HG03175 (cell line): Measurements from ENCODE around the gene SCAMP4.

ENCODE experiments used
- ATAC-seq: cut with Tn5 transposase; IDR thresholded peaks from one replicate; pipeline ENCODE4 v1.9.1; 2021; ENCODE audit warnings: mild to moderate bottlenecking, moderate library complexity; ENCODE audit not compliant: unreplicated experiment

Gene SCAMP4

GRCh38 chr19:1955171-1956121, 50.2 kb downstream of the SCAMP4 start:
- ATAC-seq = no peak

- no peak for ATAC-seq
Observed at GRCh38 chr19:1956122-1956494, 50.9 kb downstream of the SCAMP4 start.

GRCh38 chr19:1956868-1957492, 51.8 kb downstream of the SCAMP4 start:
- ATAC-seq = no peak

- no peak for ATAC-seq
Observed at GRCh38 chr19:1957562-1958248, 52.5 kb downstream of the SCAMP4 start.

- ATAC-seq = no peak
Observed at GRCh38 chr19:1959928-1960589, 54.9 kb downstream of the SCAMP4 start.

GRCh38 chr19:1961000-1961883, 56.0 kb downstream of the SCAMP4 start:
- ATAC-seq = no peak

- ATAC-seq = no peak
Observed at GRCh38 chr19:1962674-1963073, 57.5 kb downstream of the SCAMP4 start.

- no peak for ATAC-seq
Observed at GRCh38 chr19:1967087-1967608, 61.9 kb downstream of the SCAMP4 start.

GRCh38 chr19:1968279-1969175, 63.3 kb downstream of the SCAMP4 start:
- ATAC-seq = no peak

GRCh38 chr19:1969176-1970002, 64.2 kb downstream of the SCAMP4 start:
- ATAC-seq = no peak

GRCh38 chr19:1970003-1970805, 65.0 kb downstream of the SCAMP4 start:
- ATAC-seq = no peak

- no peak for ATAC-seq
Observed at GRCh38 chr19:1970806-1971502, 65.8 kb downstream of the SCAMP4 start.

- no peak for ATAC-seq
Observed at GRCh38 chr19:1974381-1975161, 69.4 kb downstream of the SCAMP4 start.

GRCh38 chr19:1975162-1975480, 69.9 kb downstream of the SCAMP4 start:
- ATAC-seq = no peak
